OCI-LY7 (cell line): ENCODE results near the gene CSKMT. TPM values are rescaled to one million over a fixed set of nuclear protein-coding genes. Genes with fewer than 3 reads are reported as not detected.

Source experiments
- BruUV-seq: library from RNA; stranded (reverse); fragments of 400-500 nt; replicated peaks from 2 replicates; lab custom pipeline; 2021; lab: Mats Ljungman, UMichigan
- CTCF ChIA-PET: fragments of 300-600 bp; sonication (Branson Sonifier 250); formaldehyde crosslinking; loops from one replicate; lab custom pipeline; 2022; ENCODE audit warnings: antibody characterized with exemption; ENCODE audit not compliant: unreplicated experiment; lab: Charles Lee
- POLR2A ChIA-PET: fragments of 300-600 bp; sonication (Branson Sonifier 250); formaldehyde crosslinking; loops from one replicate; lab custom pipeline; 2022; ENCODE audit warnings: antibody characterized with exemption; lab: Charles Lee
- DNase-seq: peaks from one replicate; pipeline ENCODE4 v3.0.0-alpha.2; 2015; ENCODE audit warnings: low spot score
- H2AFZ ChIP-seq: fragments of 200-600 bp; sonication (generic), shearing (Covaris generic); 2 replicates; pipeline ENCODE4 v1.6.1; 2014; ENCODE audit warnings: mild to moderate bottlenecking, antibody characterized with exemption, low read length, moderate library complexity
- H3K27ac ChIP-seq: fragments of 200-600 bp; sonication (generic); 2 replicates; pipeline ENCODE4 v1.5.1; 2014; ENCODE audit warnings: mixed run types, low read depth, mild to moderate bottlenecking, moderate library complexity, low read length, inconsistent platforms; ENCODE audit not compliant: poor library complexity, severe bottlenecking
- H3K36me3 ChIP-seq: fragments of 200-600 bp; sonication (generic); 2 replicates; pipeline ENCODE4 v1.6.1; 2014; ENCODE audit warnings: mild to moderate bottlenecking, antibody characterized with exemption, low read length, moderate library complexity, mixed read lengths; ENCODE audit not compliant: insufficient read depth
- H3K4me1 ChIP-seq: fragments of 200-600 bp; sonication (generic); 2 replicates; pipeline ENCODE4 v1.5.1; 2014; ENCODE audit warnings: mild to moderate bottlenecking, low read length; ENCODE audit not compliant: insufficient read depth, poor library complexity, severe bottlenecking
- H3K4me2 ChIP-seq: fragments of 200-600 bp; sonication (generic); 2 replicates; pipeline ENCODE4 v1.6.1; 2014; ENCODE audit warnings: mild to moderate bottlenecking, low read length
- H3K4me3 ChIP-seq: fragments of 200-600 bp; sonication (generic); 2 replicates; pipeline ENCODE4 v1.5.1; 2014; ENCODE audit warnings: mild to moderate bottlenecking, low read depth, low read length; ENCODE audit not compliant: poor library complexity, severe bottlenecking
- H3K79me2 ChIP-seq: fragments of 200-600 bp; sonication (generic); 2 replicates; pipeline ENCODE4 v1.6.1; 2016; ENCODE audit warnings: low read depth, mild to moderate bottlenecking, low read length, moderate library complexity, mixed read lengths; ENCODE audit not compliant: insufficient read depth
- H3K9me2 ChIP-seq: fragments of 200-600 bp; sonication (generic); 2 replicates; pipeline ENCODE4 v1.6.1; 2016; ENCODE audit warnings: mild to moderate bottlenecking, low read length, mixed read lengths; ENCODE audit not compliant: insufficient read depth
- H3K9me3 ChIP-seq: fragments of 200-600 bp; sonication (generic); 2 replicates; pipeline ENCODE4 v1.6.1; 2014; ENCODE audit warnings: mild to moderate bottlenecking, mixed run types, low read length, mixed read lengths
- H4K20me1 ChIP-seq: fragments of 200-600 bp; sonication (generic); 2 replicates; pipeline ENCODE4 v1.6.1; 2014; ENCODE audit warnings: mild to moderate bottlenecking, antibody characterized with exemption, low read length, moderate library complexity, mixed read lengths; ENCODE audit not compliant: insufficient read depth
- EZH2phosphoT487 ChIP-seq: fragments of 200-600 bp; sonication (generic); IDR thresholded peaks from 2 replicates; pipeline ENCODE4 v1.6.1; 2018; ENCODE audit warnings: low read depth, borderline replicate concordance, mild to moderate bottlenecking, mixed run types, antibody characterized with exemption, low read length, moderate library complexity, mixed read lengths
- intact Hi-C: fragments of 100-400 bp; cut with micrococcal nuclease; formaldehyde crosslinking; loops from one replicate; pipeline ENCODE4 v1.10.0; 2022; ENCODE audit not compliant: unreplicated experiment
- total RNA-seq, 2 experiments: library from RNA; depleted of rRNA in 1 of 2; stranded (reverse); fragments of >200 nt in 1 of 2; shearing (Covaris generic) in 1 of 2; gene quantifications; 2 replicates each; pipeline ENCODE4 v1.2.3, GENCODE V29; 2014 to 2022
- TF ChIP-seq, protein P1 (sequence below): fragments of 200-600 bp; sonication (generic); conservative IDR thresholded peaks from 2 replicates; pipeline ENCODE4 v1.5.1; 2014; ENCODE audit warnings: mild to moderate bottlenecking, antibody characterized with exemption, low read length, moderate library complexity, mixed read lengths

CSKMT gene
- total RNA-seq, 2 experiments from 2014 or later: 80.1 to 88.4 TPM

DNA sequence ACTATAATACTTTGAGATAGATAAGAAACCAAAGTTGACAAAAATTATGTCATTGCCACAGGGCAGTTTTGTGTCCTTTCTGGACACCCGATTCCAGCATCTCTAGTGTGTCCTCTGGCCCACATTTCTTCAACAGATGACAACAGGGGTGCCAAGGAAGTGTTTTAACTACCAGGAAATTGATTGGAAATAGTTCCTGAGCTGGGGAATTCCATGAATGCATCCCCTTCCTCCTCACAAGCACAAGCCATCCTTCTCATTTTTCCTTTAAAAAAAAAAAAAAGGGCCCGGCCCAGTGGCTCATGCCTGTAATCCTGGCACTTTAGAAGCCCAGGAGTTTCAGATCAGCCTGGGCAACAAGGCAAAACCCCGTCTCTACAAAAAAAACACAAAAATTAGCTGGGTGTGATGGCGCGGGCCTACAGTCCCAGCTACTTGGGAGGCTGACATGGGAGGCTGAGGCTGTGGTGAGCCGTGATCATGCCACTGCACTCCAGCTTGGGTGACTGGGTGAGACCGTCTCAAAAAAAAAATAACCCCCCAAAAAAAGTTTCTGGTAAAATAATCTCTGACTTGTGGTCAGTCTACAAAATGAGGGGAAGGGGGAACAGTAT, 42.5 kb upstream of the CSKMT start:
- Histone ChIP-seq H3K4me2 (peak overlapping the region; percentile 51), H3K9me2 (no peaks in the 10 kb centered on the region), H3K4me3 (peak overlapping the region; percentile 18), H3K4me1 (peaks cover 25% of the 10 kb centered on the region), H3K79me2 (peaks cover 24% of the 10 kb centered on the region), H3K36me3 (peaks cover 46% of the 10 kb centered on the region), H4K20me1 (no peaks in the 10 kb centered on the region), H2AFZ (peak overlapping the region; percentile 68; the same call in 1 of the 2 replicates), H3K9me3 (no peaks in the 10 kb centered on the region), H3K27ac (peak overlapping the region; percentile 83)
- intact Hi-C loops: loop anchor here (2.0 kb wide), 2 partner anchors 30 to 32 kb away; partner anchors contain the start of genes INTS5 and TUT1
- no peak for TF ChIP-seq EZH2phosphoT487
- TF ChIP-seq, protein P1, sequence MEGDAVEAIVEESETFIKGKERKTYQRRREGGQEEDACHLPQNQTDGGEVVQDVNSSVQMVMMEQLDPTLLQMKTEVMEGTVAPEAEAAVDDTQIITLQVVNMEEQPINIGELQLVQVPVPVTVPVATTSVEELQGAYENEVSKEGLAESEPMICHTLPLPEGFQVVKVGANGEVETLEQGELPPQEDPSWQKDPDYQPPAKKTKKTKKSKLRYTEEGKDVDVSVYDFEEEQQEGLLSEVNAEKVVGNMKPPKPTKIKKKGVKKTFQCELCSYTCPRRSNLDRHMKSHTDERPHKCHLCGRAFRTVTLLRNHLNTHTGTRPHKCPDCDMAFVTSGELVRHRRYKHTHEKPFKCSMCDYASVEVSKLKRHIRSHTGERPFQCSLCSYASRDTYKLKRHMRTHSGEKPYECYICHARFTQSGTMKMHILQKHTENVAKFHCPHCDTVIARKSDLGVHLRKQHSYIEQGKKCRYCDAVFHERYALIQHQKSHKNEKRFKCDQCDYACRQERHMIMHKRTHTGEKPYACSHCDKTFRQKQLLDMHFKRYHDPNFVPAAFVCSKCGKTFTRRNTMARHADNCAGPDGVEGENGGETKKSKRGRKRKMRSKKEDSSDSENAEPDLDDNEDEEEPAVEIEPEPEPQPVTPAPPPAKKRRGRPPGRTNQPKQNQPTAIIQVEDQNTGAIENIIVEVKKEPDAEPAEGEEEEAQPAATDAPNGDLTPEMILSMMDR: no peak
- CTCF ChIA-PET: interaction anchor here (0.6 kb wide), 1 partner anchor 30 kb away, joined by 7 read pairs; the partner anchor contains the start of gene INTS5
- no peak for DNase-seq
- POLR2A ChIA-PET: interaction anchor here (0.5 to 2.7 kb wide), 7 partner anchors 11 to 101 kb away, joined by 3 to 17 read pairs (median 4); partner anchors contain the start of genes C11orf98, CSKMT and TUT1
- TSS peak; percentile 94 for BruUV-seq

DNA sequence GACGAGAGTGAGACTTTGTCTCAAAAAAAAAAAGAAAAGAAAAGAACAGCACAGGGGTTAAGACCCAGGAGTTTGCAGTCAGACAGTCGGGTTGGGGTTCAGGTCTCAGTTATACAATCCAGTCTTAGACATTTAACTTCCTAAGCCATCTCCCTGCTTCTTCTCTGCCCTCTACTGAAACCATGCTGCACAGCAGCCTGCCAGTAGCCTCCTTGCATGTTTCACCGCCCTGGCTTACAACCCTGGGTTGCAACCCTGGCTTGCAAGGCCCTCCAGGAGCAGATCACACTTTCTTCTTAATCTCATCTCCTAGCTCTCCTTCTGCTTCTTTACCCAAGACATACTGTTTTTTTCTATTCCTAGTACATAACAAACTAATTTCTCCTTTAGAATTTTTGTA, 37.4 kb upstream of the CSKMT start:
- CTCF ChIA-PET: no interaction called here
- no peak overlapping the region for H3K27ac ChIP-seq
- H3K36me3 ChIP-seq: peaks cover 80% of the 10 kb centered on the region
- H3K9me2 ChIP-seq: no peaks in the 10 kb centered on the region
- intact Hi-C loops: no loop called here
- POLR2A ChIA-PET: interaction anchor here (0.6 to 1.1 kb wide), 2 partner anchors 19 to 122 kb away, joined by 3 to 4 read pairs; partner anchors contain the start of gene GANAB
- H3K9me3 ChIP-seq: no peaks in the 10 kb centered on the region
- no peaks in the 10 kb centered on the region for H3K79me2 ChIP-seq
- TF ChIP-seq, protein P1: peak; percentile 23; the same call in 1 of the 2 replicates
- no peak for TF ChIP-seq EZH2phosphoT487
- H3K4me1 ChIP-seq: no peaks in the 10 kb centered on the region
- no peak for DNase-seq
- H4K20me1 ChIP-seq: no peaks in the 10 kb centered on the region
- BruUV-seq: no TSS peak
- no peak overlapping the region for H3K4me3 ChIP-seq
- no peak overlapping the region for H3K4me2 ChIP-seq
- no peak overlapping the region for H2AFZ ChIP-seq

DNA sequence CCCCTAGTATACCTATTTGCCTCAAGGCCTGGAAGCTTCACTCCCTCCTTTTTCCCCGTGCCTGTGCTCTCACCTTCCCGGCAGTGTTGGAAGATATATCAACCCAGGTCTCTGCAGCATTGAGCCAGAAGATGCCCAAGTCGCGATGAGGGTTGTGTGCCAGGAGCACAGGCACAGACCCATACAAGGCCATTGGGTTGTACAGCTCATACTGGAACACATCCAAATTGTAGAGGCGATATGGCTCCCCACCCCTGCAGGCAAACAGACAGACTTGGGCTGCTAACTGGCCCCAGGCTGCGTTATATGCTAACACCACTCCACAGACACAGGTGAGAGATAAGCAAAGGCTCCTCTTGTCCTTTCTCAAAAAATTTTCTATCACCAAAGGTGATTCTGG, 32.6 kb upstream of the CSKMT start:
- intact Hi-C loops: no loop called here
- no peaks in the 10 kb centered on the region for H3K9me3 ChIP-seq
- no peaks in the 10 kb centered on the region for H4K20me1 ChIP-seq
- BruUV-seq: no TSS peak
- H3K4me1 ChIP-seq: no peaks in the 10 kb centered on the region
- 0 out of 2 replicates have a peak, but pooled peaks cover 8% of the 10 kb centered on the region for H3K79me2 ChIP-seq
- H3K27ac ChIP-seq: no peak overlapping the region
- no peak overlapping the region for H3K4me2 ChIP-seq
- no peaks in the 10 kb centered on the region for H3K9me2 ChIP-seq
- TF ChIP-seq, protein P1: no peak
- no peak for TF ChIP-seq EZH2phosphoT487
- ChIA-PET POLR2A (no interaction called here), CTCF (no interaction called here)
- H3K4me3 ChIP-seq: no peak overlapping the region
- no peak overlapping the region for H2AFZ ChIP-seq
- DNase-seq: no peak
- peaks cover 98% of the 10 kb centered on the region for H3K36me3 ChIP-seq
